Measurements from ENCODE around the gene C3orf33.

The C3orf33 gene

GRCh38 chr3:155746703-155747102 is 59.4 kb downstream of the C3orf33 start:
- peaks cover 0 to 16% of the 10 kb centered on the region in 2 donors for H3K27me3 ChIP-seq
- no peak for DNase-seq
- H3K27ac ChIP-seq = no peak overlapping the region
- no peak overlapping the region for H3K4me3 ChIP-seq
- intact Hi-C loops (cut with DNase I; ENCODE audit: low total_unique reads) = loop anchor here (5.0 kb wide), 1 partner anchor 1176 kb away; no protein-coding TSS in a partner anchor
- TF ChIP-seq CTCF (IDR thresholded peaks at IDR 0.05) = no peak
- peaks cover 0 to 29% (median 11%) of the 10 kb centered on the region in 4 donors for H3K4me1 ChIP-seq
- H3K9me3 ChIP-seq = no peaks in the 10 kb centered on the region
- H3K36me3 ChIP-seq = no peaks in the 10 kb centered on the region

- Histone ChIP-seq H3K27me3 (peaks cover 0 to 16% of the 10 kb centered on the region in 2 donors), H3K4me1 (peaks cover 0 to 29% (median 11%) of the 10 kb centered on the region in 4 donors), H3K36me3 (no peaks in the 10 kb centered on the region), H3K27ac (peak overlapping the region; percentile 14 to 15), H3K9me3 (no peaks in the 10 kb centered on the region), H3K4me3 (peak overlapping the region; percentile 55 to 60)
- intact Hi-C loops (cut with DNase I; ENCODE audit: low total_unique reads) = loop anchor here (5.0 kb wide), 1 partner anchor 1176 kb away; no protein-coding TSS in a partner anchor
- no peak for TF ChIP-seq CTCF (IDR thresholded peaks at IDR 0.05)
- no peak for DNase-seq
Observed at GRCh38 chr3:155745795-155746550, 60.1 kb downstream of the C3orf33 start.

GRCh38 chr3:155744626-155745324 is 61.3 kb downstream of the C3orf33 start, which contains the start of gene PLCH1:
Gene PLCH1 (minus strand): TSS chr3:155745071. CDS start chr3:155704224, 40,847 bp downstream.
- no peaks in the 10 kb centered on the region for H3K36me3 ChIP-seq
- peaks cover 0 to 29% (median 11%) of the 10 kb centered on the region in 4 donors for H3K4me1 ChIP-seq
- TF ChIP-seq CTCF (IDR thresholded peaks at IDR 0.05) = no peak
- DNase-seq = peak; percentile 68 to 77
- peaks cover 0 to 16% of the 10 kb centered on the region in 2 donors for H3K27me3 ChIP-seq
- H3K4me3 ChIP-seq = peak within 1 kb of the TSS; percentile 55 to 60
- H3K27ac ChIP-seq = peak within 1 kb of the TSS; percentile 15 to 17
- intact Hi-C loops (cut with DNase I; ENCODE audit: low total_unique reads) = loop anchor here (5.0 kb wide), 1 partner anchor 1178 kb away; no protein-coding TSS in a partner anchor
- H3K9me3 ChIP-seq = no peaks in the 10 kb centered on the region

- no peaks in the 10 kb centered on the region for H3K36me3 ChIP-seq
- DNase-seq = no peak
- peaks cover 0 to 29% (median 11%) of the 10 kb centered on the region in 4 donors for H3K4me1 ChIP-seq
- peaks cover 0 to 16% of the 10 kb centered on the region in 2 donors for H3K27me3 ChIP-seq
- intact Hi-C loops (cut with DNase I; ENCODE audit: low total_unique reads) = no loop called here
- no peaks in the 10 kb centered on the region for H3K9me3 ChIP-seq
- no peak for TF ChIP-seq CTCF (IDR thresholded peaks at IDR 0.05)
- H3K27ac ChIP-seq = peak overlapping the region in 1 of 2 donors; percentile 17
- H3K4me3 ChIP-seq = peak overlapping the region; percentile 55 to 60
Observed at GRCh38 chr3:155744010-155744625, 62.0 kb downstream of the C3orf33 start.

GRCh38 chr3:155743606-155744005 is 62.5 kb downstream of the C3orf33 start:
- Histone ChIP-seq H3K27ac (peak overlapping the region in 1 of 2 donors; percentile 17), H3K27me3 (peaks cover 0 to 16% of the 10 kb centered on the region in 2 donors), H3K4me1 (peaks cover 0 to 29% (median 11%) of the 10 kb centered on the region in 4 donors), H3K36me3 (no peaks in the 10 kb centered on the region), H3K4me3 (peak overlapping the region; percentile 55 to 60), H3K9me3 (no peaks in the 10 kb centered on the region)
- intact Hi-C loops (cut with DNase I; ENCODE audit: low total_unique reads) = no loop called here
- no peak for TF ChIP-seq CTCF (IDR thresholded peaks at IDR 0.05)
- no peak for DNase-seq

Data from tibial artery (tissue), 4 donors.